Stimulated activated CD4-positive, alpha-beta T cell treated with anti-CD3 and anti-CD28 coated beads, Interleukin-15, amount 100 ng/mL, for 48 hours (primary cell): Measurements from ENCODE around the gene LMNB1.

Experiments used
- DNase-seq, 2 donors: peaks; one replicate each; pipeline ENCODE4 v3.0.0-alpha.2; 2020; ENCODE audit warnings: low read depth in 2 of 2

LMNB1 gene

DNA sequence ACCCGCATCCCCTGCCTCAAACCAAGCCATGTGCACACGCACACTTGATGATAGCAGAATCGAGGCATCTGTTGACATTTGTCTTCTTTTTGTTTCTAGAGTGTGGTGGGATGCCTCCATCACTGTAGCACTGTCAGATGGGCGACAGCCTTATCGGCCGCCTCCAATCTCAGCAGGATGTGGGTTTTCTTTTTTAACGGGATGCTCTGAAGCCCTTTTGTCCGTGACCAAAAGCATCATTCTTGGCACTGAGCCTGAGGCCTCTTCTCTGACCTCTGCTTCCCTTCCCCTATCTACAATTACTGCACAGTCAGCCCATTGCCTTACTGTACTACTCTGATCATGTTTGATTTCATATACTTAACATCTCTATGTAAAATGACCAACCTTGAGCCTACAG, 78.3 kb downstream of the LMNB1 start:
- DNase-seq: no peak

DNA sequence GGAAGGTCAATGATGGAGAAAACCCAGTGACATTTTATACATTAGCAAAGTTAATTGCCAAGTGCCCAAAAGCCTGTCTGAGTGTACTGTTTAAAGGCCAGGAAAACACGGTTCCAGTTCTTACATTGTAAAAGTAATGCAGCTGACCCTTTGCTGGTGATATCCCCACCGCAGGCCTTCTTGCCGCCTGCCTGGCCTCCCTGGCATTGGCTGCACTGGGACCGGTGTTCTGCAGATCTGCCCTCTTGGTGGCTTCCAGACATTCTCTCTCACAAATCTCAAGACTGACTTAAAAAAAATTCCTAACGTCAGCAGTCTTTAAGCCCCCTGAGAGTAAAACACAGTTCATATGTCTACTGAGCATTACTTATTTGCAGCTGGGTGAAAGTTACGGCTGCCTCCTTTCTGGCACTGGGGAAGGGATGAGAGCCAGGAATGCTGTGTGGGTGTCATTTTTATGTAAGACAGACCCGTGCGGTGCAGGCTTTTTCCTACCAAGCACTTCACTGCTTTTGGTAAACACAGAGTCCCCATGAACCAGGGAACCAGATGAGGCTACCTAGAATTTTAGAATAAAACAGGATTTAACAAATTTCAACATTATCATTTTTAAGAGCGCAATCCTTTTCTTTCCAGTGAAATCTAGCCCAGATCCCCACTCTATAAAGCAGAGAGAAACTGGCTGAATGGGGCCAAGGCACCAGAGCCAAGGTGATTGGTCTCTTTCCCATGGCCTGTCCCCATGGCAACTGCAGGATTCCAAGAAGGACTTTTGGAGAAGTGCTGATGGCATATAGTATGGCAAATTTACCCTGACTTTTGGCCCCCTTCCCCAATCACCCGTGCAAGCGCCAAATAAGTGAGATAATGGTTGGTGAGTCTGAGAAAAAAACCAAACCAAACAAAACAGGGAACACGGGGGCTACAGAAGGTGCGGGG, 80.8 kb downstream of the LMNB1 start:
- no peak for DNase-seq

- no peak for DNase-seq
Measured at GRCh38 chr5:126858441-126858840, 81.5 kb downstream of the LMNB1 start.

DNA sequence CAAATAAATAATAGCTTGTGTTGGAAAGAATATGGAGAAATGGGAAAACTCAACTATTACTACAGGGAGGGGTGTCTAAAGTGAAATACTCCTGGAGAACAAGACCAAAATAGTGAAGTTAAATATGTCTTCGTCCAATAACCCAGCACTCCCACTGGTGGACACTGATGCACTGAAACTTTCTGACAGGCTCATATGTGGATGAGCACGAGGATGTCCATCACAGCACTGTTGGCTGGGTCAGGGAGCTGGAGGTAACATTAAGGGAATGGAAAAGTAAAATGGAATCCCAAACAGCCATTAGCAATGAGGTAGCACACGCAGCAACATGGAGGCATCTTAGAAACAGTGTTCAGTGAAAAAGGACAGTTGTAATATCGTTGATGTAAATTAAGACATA, 86.5 kb downstream of the LMNB1 start:
- DNase-seq: no peak

GRCh38 chr5:126864042-126864688, 87.2 kb downstream of the LMNB1 start:
- no peak for DNase-seq

DNA sequence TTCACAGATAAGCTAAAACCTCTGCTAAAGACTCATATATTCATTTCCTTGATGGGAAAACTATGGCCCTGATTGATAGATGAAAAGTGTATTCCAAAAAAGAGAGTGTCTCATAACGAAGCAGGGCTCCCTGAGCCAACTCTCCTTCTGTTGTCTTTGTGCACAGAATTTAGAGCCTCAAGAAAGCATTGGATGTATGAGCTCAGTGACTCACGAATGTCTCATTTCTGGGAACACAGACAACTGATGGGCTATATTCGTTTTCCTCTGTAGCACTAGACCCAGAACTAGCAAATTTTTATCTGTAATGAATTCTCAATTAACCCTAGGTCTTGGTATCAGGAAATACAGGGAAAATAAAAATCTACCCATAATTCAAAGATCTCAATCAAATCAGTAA, 88.4 kb downstream of the LMNB1 start:
- DNase-seq: no peak

- no peak for DNase-seq
Measured at GRCh38 chr5:126866851-126867636, 90.1 kb downstream of the LMNB1 start.

GRCh38 chr5:126868338-126869004, 91.5 kb downstream of the LMNB1 start:
- DNase-seq: no peak

GRCh38 chr5:126869005-126869451, 92.1 kb downstream of the LMNB1 start:
- no peak for DNase-seq

- no peak for DNase-seq
Measured at GRCh38 chr5:126871441-126871840, 94.5 kb downstream of the LMNB1 start.

GRCh38 chr5:126872561-126873354, 95.8 kb downstream of the LMNB1 start:
- DNase-seq: no peak

GRCh38 chr5:126875303-126875785, 98.4 kb downstream of the LMNB1 start:
- DNase-seq: no peak

DNA sequence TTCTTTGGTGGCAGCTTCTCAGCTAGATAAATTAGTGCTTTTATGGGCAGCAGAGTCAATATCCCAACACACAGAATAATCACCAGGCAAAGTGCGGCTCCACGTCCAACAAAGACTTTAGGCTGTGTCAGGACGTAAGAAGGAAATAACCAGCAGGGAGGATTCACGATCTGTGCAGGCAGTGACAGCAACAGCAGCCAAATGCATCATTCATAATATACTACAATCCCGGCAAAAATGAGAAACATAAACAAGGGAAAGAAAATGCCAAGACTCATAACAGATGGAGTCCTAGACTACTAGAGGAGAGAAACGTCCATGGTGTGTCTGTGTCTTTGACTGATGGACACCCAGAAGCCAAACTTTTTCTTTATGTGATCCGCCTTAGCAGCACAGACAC, 100.7 kb downstream of the LMNB1 start:
- no peak for DNase-seq

- no peak for DNase-seq
Measured at GRCh38 chr5:126878085-126878484, 101.1 kb downstream of the LMNB1 start.

DNA sequence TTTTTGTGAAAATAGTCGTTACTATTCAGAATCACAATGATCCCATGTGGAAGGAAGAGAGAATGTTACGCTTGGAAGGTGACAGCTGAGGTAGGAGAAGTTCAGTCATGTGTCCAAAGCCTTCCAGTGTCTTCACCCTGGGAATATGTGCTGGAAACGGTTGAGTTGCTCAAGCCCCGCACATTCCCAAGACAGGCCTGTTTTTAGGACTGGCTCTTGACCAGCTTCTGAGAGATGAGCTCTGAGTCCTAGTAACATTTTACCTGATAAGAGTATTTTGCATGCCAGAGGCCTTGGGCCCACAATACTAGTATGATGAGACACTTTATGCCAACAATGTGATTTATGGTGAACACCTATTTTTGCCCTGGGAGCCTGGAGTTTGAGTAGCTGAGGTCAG, 101.7 kb downstream of the LMNB1 start:
- DNase-seq: no peak

GRCh38 chr5:126881821-126882600, 105.1 kb downstream of the LMNB1 start:
- no peak for DNase-seq

GRCh38 chr5:126883564-126884245, 106.8 kb downstream of the LMNB1 start:
- DNase-seq: no peak

DNA sequence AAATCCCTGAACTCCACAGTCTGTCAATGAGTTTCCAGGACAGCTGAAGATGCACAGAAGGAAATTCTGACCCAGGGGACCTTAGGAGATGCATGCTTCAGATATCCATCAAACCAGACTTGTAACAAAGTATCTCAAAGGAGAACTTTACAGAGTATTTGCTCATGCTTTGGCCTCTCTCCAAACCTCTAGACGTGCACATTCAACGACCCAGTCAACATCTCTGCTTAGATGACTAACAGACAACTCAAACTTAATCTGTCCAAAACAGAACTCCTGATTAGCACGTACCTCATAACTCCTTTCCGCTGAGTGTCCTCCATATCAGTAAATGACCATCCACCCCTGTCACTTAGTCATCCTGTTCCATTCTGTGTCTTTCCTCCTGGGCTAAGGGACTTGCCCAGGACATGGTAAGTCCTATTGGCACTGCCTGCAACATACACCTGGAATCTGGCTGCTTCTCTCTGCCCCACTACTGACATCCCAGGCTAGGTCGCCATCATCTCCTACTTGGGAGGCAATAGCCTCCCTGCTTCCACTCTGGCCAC, 107.4 kb downstream of the LMNB1 start:
- DNase-seq: no peak
